Neural crest cell (in vitro differentiated cells): ENCODE data around the gene UCP3. TPM values are rescaled to one million over a fixed set of nuclear protein-coding genes. Genes with fewer than 3 reads are reported as not detected.

ENCODE experiments used
- DNase-seq: peaks from one replicate; pipeline ENCODE4 v3.0.0; 2021; ENCODE audit warnings: low read depth, mixed read lengths, low spot score
- H3K27ac Mint-ChIP-seq: one replicate; pipeline ENCODE4 v1.8.0; 2021; ENCODE audit warnings: mild to moderate bottlenecking, mixed read lengths; ENCODE audit not compliant: unreplicated experiment
- H3K27me3 Mint-ChIP-seq: 2 replicates; pipeline ENCODE4 v1.8.0; 2021; ENCODE audit warnings: low read depth, mild to moderate bottlenecking, mixed read lengths
- H3K36me3 Mint-ChIP-seq: 2 replicates; pipeline ENCODE4 v1.8.0; 2021; ENCODE audit warnings: low read depth, mild to moderate bottlenecking, mixed read lengths
- H3K4me1 Mint-ChIP-seq: 2 replicates; pipeline ENCODE4 v1.8.0; 2021; ENCODE audit warnings: mixed read lengths
- H3K4me3 Mint-ChIP-seq: one replicate; pipeline ENCODE4 v1.8.0; 2021; ENCODE audit warnings: mild to moderate bottlenecking, mixed read lengths
- H3K9me3 Mint-ChIP-seq: 2 replicates; pipeline ENCODE4 v1.8.0; 2021; ENCODE audit warnings: mixed read lengths
- CTCF ChIP-seq: fragments of 200-600 bp; sonication (generic); conservative IDR thresholded peaks from 2 replicates; pipeline ENCODE4 v1.5.0; 2021; ENCODE audit warnings: antibody characterized with exemption, mild to moderate bottlenecking
- long read RNA-seq: library from polyadenylated mRNA; unstranded; transcript quantifications from one replicate; pipeline ENCODE4 v2.0.0, GENCODE V29; 2020
- total RNA-seq: library from RNA; stranded (reverse); gene quantifications from 2 replicates; pipeline ENCODE4 v1.2.1, GENCODE V29; 2021

The UCP3 gene, protein sequence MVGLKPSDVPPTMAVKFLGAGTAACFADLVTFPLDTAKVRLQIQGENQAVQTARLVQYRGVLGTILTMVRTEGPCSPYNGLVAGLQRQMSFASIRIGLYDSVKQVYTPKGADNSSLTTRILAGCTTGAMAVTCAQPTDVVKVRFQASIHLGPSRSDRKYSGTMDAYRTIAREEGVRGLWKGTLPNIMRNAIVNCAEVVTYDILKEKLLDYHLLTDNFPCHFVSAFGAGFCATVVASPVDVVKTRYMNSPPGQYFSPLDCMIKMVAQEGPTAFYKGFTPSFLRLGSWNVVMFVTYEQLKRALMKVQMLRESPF
- 4.0 TPM in 2 replicates for total RNA-seq
- long read RNA-seq = 0 reads

DNA sequence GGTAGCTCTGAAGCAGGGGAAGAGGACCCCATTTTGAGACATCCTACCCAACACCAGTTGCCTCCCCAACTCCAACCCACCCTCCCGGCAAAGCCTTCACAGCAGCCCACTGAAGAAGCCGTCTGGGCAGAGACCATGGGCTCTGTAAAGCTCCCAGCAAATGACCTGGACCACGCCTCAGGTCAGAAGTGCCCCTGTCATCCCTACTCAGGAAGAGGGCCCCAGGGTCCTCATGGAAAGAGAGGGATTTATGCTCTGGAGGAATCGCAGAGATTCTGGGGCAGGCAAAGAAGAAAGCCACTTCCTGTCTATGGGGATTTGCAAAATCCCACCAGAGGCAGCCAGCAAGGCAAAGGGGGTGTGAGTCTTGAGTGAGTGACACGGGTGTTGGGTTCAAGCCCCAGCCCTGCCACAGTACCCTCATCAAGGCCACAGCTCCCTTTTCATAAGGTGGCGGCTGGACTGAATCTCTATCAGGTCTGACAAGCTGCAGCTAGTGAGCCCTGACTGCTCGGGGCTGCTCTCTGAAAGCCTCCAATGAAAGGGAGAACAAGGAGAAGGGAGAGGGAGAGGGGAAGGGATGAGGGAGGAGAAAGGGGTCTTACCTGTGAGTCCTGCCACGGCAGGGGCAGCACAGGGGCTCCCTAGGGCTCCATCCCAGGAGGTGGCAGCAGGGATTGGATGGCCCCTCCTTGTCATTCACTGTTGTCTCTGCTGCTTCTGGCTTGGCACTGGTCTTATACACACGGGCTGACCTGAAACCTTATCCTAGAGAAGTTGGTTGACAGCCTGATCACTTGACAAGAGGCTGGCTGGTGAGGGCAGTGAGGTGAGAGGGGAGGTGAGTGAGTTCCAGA is at the start of gene UCP3:
Gene UCP3 (minus strand): TSS at position 713 of the 857 bp plus-strand sequence. CDS start 2,043 bp downstream, outside the sequence.
- Mint-ChIP-seq H3K36me3 (peaks cover 14% of the 10 kb centered on the region), H3K27ac (peak within 1 kb of the TSS; percentile 75), H3K4me3 (no peak within 1 kb of the TSS), H3K9me3 (no peaks in the 10 kb centered on the region), H3K27me3 (no peaks in the 10 kb centered on the region), H3K4me1 (peaks cover 5% of the 10 kb centered on the region)
- TF ChIP-seq CTCF = no peak
- DNase-seq = no peak

- Mint-ChIP-seq H3K4me1 (no peaks in the 10 kb centered on the region), H3K9me3 (peaks cover 3% of the 10 kb centered on the region), H3K27me3 (no peaks in the 10 kb centered on the region), H3K36me3 (peaks cover 18% of the 10 kb centered on the region), H3K4me3 (no peak overlapping the region), H3K27ac (no peak overlapping the region)
- no peak for DNase-seq
- TF ChIP-seq CTCF = no peak
Observed at GRCh38 chr11:74057249-74058151, 48.6 kb upstream of the UCP3 start.

DNA sequence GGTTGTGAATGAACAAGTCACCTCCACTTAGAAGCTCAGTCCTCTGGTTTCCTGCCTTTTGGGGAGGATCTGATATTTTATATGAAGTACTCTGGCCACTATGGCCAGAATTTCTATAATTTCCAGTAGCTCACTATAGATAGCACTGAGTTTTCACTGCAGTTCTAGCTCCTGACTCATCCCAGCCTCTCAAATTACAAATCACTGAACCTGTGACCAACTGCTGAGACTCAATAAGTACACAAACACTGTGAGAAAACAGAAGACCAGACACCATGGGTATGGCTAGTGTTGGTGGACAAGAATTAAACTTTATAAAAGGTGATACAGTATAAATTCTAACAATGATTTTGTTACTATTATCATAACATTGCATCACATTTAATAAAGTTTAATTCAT is 47.1 kb upstream of the UCP3 start:
- no peak for DNase-seq
- no peaks in the 10 kb centered on the region for H3K9me3 Mint-ChIP-seq
- no peaks in the 10 kb centered on the region for H3K4me1 Mint-ChIP-seq
- TF ChIP-seq CTCF = no peak
- no peaks in the 10 kb centered on the region for H3K27me3 Mint-ChIP-seq
- no peak overlapping the region for H3K4me3 Mint-ChIP-seq
- no peak overlapping the region for H3K27ac Mint-ChIP-seq
- peaks cover 17% of the 10 kb centered on the region for H3K36me3 Mint-ChIP-seq

DNA sequence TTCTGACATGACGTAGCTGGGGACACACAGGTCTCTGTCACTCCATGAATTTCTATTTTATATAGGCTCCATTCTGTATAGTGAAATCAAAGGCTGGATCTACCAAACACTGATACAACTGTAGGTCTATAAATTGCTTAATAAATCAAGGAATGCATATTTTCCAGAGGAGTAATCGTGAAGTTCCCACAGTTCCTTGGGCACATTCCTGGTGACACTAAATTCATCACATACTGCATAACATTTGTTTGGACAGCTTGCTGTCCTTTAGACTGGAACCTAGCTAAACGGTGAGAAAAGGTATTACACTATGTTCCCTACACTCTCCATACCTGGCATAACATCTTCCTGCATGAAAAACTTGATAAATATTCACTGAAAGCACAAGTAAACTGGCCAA is 41.6 kb upstream of the UCP3 start:
- no peak for DNase-seq
- H3K27me3 Mint-ChIP-seq = no peaks in the 10 kb centered on the region
- no peaks in the 10 kb centered on the region for H3K9me3 Mint-ChIP-seq
- no peak for TF ChIP-seq CTCF
- no peaks in the 10 kb centered on the region for H3K4me1 Mint-ChIP-seq
- no peak overlapping the region for H3K27ac Mint-ChIP-seq
- no peak overlapping the region for H3K4me3 Mint-ChIP-seq
- peaks cover 9% of the 10 kb centered on the region for H3K36me3 Mint-ChIP-seq

- H3K4me1 Mint-ChIP-seq = no peaks in the 10 kb centered on the region
Observed at GRCh38 chr11:74048993-74049392, 40.1 kb upstream of the UCP3 start.

More at GRCh38 chr11:74048993-74049392, 40.1 kb upstream of the UCP3 start:
- no peak overlapping the region for H3K4me3 Mint-ChIP-seq
- no peak for TF ChIP-seq CTCF
- H3K9me3 Mint-ChIP-seq = no peaks in the 10 kb centered on the region
- peak overlapping the region; percentile 15 for H3K27ac Mint-ChIP-seq
- no peak for DNase-seq
- H3K27me3 Mint-ChIP-seq = no peaks in the 10 kb centered on the region
- H3K36me3 Mint-ChIP-seq = peaks cover 13% of the 10 kb centered on the region
